Measurements from ENCODE around the gene MORN4. TPM values are rescaled to one million over a fixed set of nuclear protein-coding genes. Genes with fewer than 3 reads are reported as not detected.

The MORN4 gene
- 1 to 10 TPM; 2.7 to 3.1 TPM for total RNA-seq
- polyA plus RNA-seq: 1.7 TPM

DNA sequence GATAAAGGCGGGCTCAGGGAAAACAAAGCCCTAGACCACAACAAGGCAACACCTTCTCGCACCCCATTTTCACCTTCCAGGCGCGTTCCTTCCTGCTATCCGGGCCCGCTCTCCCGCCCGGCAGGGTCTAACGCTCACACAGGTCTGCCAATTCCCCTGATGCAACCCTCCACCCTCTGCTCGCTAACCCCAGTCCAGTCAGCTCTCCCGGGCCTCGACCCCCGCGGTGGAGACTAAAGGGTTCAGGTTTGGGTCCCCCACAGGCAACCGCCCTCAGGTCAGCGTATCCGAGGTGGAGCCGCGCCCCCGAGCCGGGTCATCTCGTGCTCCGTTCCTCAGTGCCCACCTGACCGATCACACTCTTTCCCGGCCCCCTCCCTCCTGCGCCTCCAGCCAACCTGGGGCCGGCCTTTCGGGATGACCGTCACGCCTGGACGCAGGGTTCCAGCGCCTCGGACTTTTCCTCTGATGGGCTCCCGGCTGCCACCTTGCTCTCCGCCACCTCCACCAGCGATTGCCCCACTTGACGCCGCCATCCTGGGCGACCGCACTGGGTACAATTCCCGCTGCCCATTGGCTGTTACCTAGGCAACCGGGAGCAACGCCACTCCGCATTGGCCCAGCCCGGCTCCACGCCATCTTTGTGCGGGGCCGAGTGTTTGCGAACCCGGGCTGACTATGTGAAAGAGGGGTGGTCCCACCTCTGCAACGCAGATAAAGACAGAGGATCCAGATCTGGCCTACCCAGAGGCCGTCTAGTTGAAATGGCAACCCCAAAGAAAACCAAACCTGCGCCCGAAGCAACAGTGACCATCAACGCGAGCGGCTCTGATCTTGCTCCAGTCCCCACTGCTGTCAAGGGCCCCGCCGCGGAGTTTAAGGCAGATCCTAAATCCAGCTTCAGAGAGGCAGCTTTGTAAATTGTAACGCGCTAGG, at the start of gene MORN4:
MORN4 (minus strand) TSS at position 552 of the 936 bp plus-strand sequence. CDS start 13,847 bp downstream, outside the sequence.
- Histone ChIP-seq H3K4me1 (ENCODE audit: insufficient read depth, low read length) (peaks cover 6% of the 10 kb centered on the region), H3K27me3 (ENCODE audit: insufficient read depth, low read length, poor library complexity, severe bottlenecking) (no peaks in the 10 kb centered on the region), H3K4me3 (ENCODE audit: low read length) (peak within 1 kb of the TSS; percentile 68), H3K9me3 (ENCODE audit: low read length) (no peaks in the 10 kb centered on the region), H3K27ac (ENCODE audit: low read depth, low read length) (peak within 1 kb of the TSS; percentile 25), H3K36me3 (ENCODE audit: insufficient read depth, low read length) (no peaks in the 10 kb centered on the region)
- POLR2A ChIA-PET: no interaction called here
- H3K9me3 Mint-ChIP-seq: no peaks in the 10 kb centered on the region
- H3K27ac Mint-ChIP-seq: peak within 1 kb of the TSS; percentile 70 to 95 (median 90)
- H3K4me1 Mint-ChIP-seq: peaks cover 14 to 17% (median 15%) of the 10 kb centered on the region in 3 donors
- CTCF ChIA-PET: no interaction called here
- H3K4me3 Mint-ChIP-seq: peak within 1 kb of the TSS; percentile 96 to 99 (median 98)
- peak; percentile 85 to 95 (median 89) for DNase-seq
- peaks cover 0 to 3% of the 10 kb centered on the region in 2 donors for H3K27me3 Mint-ChIP-seq
- H3K36me3 Mint-ChIP-seq: peaks cover 0 to 8% (median 3%) of the 10 kb centered on the region in 3 donors

DNA sequence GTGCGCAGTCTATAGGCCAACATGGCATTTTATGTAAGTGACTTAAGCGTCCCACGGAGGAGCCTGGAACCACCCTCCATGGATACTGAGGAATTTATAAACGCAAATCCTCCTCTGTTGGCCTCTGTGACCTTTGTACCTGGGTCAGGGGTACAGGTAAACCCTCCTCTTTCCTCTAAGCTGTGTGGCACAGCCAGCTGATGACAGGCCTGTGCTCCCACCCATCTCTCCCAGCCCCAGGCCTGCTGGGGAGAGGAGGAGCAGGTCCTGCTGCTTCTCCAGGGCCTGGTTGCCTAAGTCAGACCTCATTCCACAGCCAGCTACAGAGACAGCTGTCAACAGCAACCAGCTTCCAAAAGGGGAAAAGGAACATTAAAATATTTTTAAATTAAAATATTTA, 48.7 kb upstream of the MORN4 start:
- Histone ChIP-seq H3K4me3 (ENCODE audit: low read length) (no peak overlapping the region), H3K27ac (ENCODE audit: low read depth, low read length) (no peak overlapping the region), H3K27me3 (ENCODE audit: insufficient read depth, low read length, poor library complexity, severe bottlenecking) (no peaks in the 10 kb centered on the region), H3K36me3 (ENCODE audit: insufficient read depth, low read length) (no peaks in the 10 kb centered on the region), H3K4me1 (ENCODE audit: insufficient read depth, low read length) (peaks cover 18% of the 10 kb centered on the region), H3K9me3 (ENCODE audit: low read length) (no peaks in the 10 kb centered on the region)
- Mint-ChIP-seq H3K27ac (no peak overlapping the region), H3K9me3 (no peaks in the 10 kb centered on the region), H3K36me3 (peaks cover 0 to 8% (median 0%) of the 10 kb centered on the region in 3 donors), H3K4me1 (peaks cover 6 to 22% (median 14%) of the 10 kb centered on the region in 3 donors), H3K4me3 (no peak overlapping the region), H3K27me3 (no peaks in the 10 kb centered on the region)
- no peak for DNase-seq
- ChIA-PET POLR2A (interaction anchor here (0.6 kb wide), 1 partner anchor 34 kb away, joined by 3 read pairs; no protein-coding TSS in a partner anchor), CTCF (interaction anchor here (1.1 to 2.8 kb wide), 2 partner anchors 20 to 53 kb away, joined by 3 to 14 read pairs; no protein-coding TSS in a partner anchor)

- no peak overlapping the region for H3K4me3 Mint-ChIP-seq
- Histone ChIP-seq H3K9me3 (ENCODE audit: low read length) (no peaks in the 10 kb centered on the region), H3K4me3 (ENCODE audit: low read length) (no peak overlapping the region), H3K4me1 (ENCODE audit: insufficient read depth, low read length) (no peaks in the 10 kb centered on the region), H3K36me3 (ENCODE audit: insufficient read depth, low read length) (peaks cover 1% of the 10 kb centered on the region), H3K27ac (ENCODE audit: low read depth, low read length) (no peak overlapping the region), H3K27me3 (ENCODE audit: insufficient read depth, low read length, poor library complexity, severe bottlenecking) (no peaks in the 10 kb centered on the region)
- H3K9me3 Mint-ChIP-seq: no peaks in the 10 kb centered on the region
- DNase-seq: no peak
- H3K36me3 Mint-ChIP-seq: peaks cover 2 to 26% (median 4%) of the 10 kb centered on the region in 3 donors
- peaks cover 0 to 4% (median 0%) of the 10 kb centered on the region in 3 donors for H3K4me1 Mint-ChIP-seq
- H3K27ac Mint-ChIP-seq: no peak overlapping the region
- CTCF ChIA-PET: interaction anchor here (1.2 to 7.4 kb wide), 3 partner anchors 20 to 53 kb away, joined by 3 to 119 read pairs (median 5); partner anchors contain the start of gene ZFYVE27
- H3K27me3 Mint-ChIP-seq: no peaks in the 10 kb centered on the region
- POLR2A ChIA-PET: no interaction called here
Observed at GRCh38 chr10:97679594-97679993, 46.3 kb upstream of the MORN4 start.

- ChIA-PET POLR2A (interaction anchor here (1.3 kb wide), 1 partner anchor 10 kb away, joined by 5 read pairs; the partner anchor contains the start of gene AVPI1), CTCF (interaction anchor here (0.9 to 7.4 kb wide), 13 partner anchors 9 to 175 kb away, joined by 3 to 119 read pairs (median 5); partner anchors contain the start of genes AVPI1, MARVELD1 and ZFYVE27)
- peak overlapping the region in 3 of 8 donors; percentile 10 to 72 (median 58) for H3K27ac Mint-ChIP-seq
- no peak overlapping the region for H3K27ac ChIP-seq (ENCODE audit: low read depth, low read length)
- no peaks in the 10 kb centered on the region for H3K9me3 ChIP-seq (ENCODE audit: low read length)
- H3K4me3 Mint-ChIP-seq: no peak overlapping the region
- H3K27me3 Mint-ChIP-seq: no peaks in the 10 kb centered on the region
- peaks cover 3 to 47% (median 7%) of the 10 kb centered on the region in 3 donors for H3K36me3 Mint-ChIP-seq
- no peaks in the 10 kb centered on the region for H3K27me3 ChIP-seq (ENCODE audit: insufficient read depth, low read length, poor library complexity, severe bottlenecking)
- no peaks in the 10 kb centered on the region for H3K4me1 ChIP-seq (ENCODE audit: insufficient read depth, low read length)
- peaks cover 15% of the 10 kb centered on the region for H3K36me3 ChIP-seq (ENCODE audit: insufficient read depth, low read length)
- H3K9me3 Mint-ChIP-seq: no peaks in the 10 kb centered on the region
- peak; percentile 21 to 62 (median 42) for DNase-seq
- H3K4me1 Mint-ChIP-seq: no peaks in the 10 kb centered on the region
- H3K4me3 ChIP-seq (ENCODE audit: low read length): no peak overlapping the region
Observed at GRCh38 chr10:97676770-97677581, 43.7 kb upstream of the MORN4 start.

- Mint-ChIP-seq H3K4me3 (no peak overlapping the region), H3K27ac (peak overlapping the region in 1 of 8 donors; percentile 42), H3K36me3 (peaks cover 3 to 56% (median 7%) of the 10 kb centered on the region in 3 donors), H3K27me3 (no peaks in the 10 kb centered on the region), H3K4me1 (no peaks in the 10 kb centered on the region), H3K9me3 (no peaks in the 10 kb centered on the region)
- CTCF ChIA-PET: interaction anchor here (0.9 to 7.4 kb wide), 8 partner anchors 9 to 77 kb away, joined by 3 to 119 read pairs (median 4); partner anchors contain the start of genes AVPI1, MARVELD1 and ZFYVE27
- peaks cover 15% of the 10 kb centered on the region for H3K36me3 ChIP-seq (ENCODE audit: insufficient read depth, low read length)
- DNase-seq: no peak
- no peak overlapping the region for H3K4me3 ChIP-seq (ENCODE audit: low read length)
- no peaks in the 10 kb centered on the region for H3K4me1 ChIP-seq (ENCODE audit: insufficient read depth, low read length)
- H3K9me3 ChIP-seq (ENCODE audit: low read length): no peaks in the 10 kb centered on the region
- POLR2A ChIA-PET: no interaction called here
- no peaks in the 10 kb centered on the region for H3K27me3 ChIP-seq (ENCODE audit: insufficient read depth, low read length, poor library complexity, severe bottlenecking)
- H3K27ac ChIP-seq (ENCODE audit: low read depth, low read length): no peak overlapping the region
Observed at GRCh38 chr10:97675222-97675621, 41.9 kb upstream of the MORN4 start.

DNA sequence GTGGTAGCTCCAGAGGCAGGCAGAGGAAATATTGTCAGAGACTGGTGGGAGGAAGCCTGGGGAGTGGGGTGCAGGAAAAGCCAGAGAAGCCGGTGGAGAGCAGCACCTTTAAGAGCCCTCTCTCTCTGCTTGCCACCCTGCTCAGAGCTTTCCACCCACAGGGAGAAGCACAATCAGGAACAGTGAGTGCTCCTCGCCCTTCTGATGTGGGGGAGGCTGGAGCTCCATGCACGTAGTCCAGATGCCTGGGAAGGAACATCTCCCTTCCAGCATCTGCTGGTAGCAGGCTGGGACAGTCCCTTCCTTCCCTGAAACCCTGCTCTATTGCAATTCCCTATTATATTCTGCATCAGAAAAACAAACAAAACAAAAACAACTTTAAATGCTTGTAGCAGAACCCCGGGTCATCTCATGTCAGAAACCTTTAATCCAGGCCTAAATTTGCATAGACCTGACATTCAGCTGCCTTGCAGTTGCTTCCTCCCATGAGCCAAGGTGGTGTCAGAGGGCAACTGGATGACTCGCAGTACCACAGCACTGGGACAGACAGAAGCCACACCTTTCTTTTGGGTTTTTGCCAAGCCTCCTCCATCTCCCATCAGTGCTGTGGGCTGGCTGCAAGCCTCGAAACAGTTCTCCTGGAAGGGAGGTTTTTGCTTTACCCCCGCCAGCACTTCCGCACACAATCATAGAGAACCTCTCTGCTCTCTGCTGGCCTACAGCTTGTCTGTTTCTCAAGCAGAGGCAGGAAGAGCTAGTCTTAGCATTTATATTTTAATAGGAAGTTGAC, 40.6 kb upstream of the MORN4 start:
- Mint-ChIP-seq H3K27ac (no peak overlapping the region), H3K4me3 (peak overlapping the region in 1 of 7 donors; percentile 18), H3K36me3 (peaks cover 4 to 61% (median 7%) of the 10 kb centered on the region in 3 donors), H3K27me3 (no peaks in the 10 kb centered on the region), H3K4me1 (no peaks in the 10 kb centered on the region), H3K9me3 (no peaks in the 10 kb centered on the region)
- ChIA-PET CTCF (interaction anchor here (1.3 to 7.4 kb wide), 2 partner anchors 28 to 59 kb away, joined by 4 to 119 read pairs; partner anchors contain the start of gene ZFYVE27), POLR2A (no interaction called here)
- H3K4me1 ChIP-seq (ENCODE audit: insufficient read depth, low read length): no peaks in the 10 kb centered on the region
- no peaks in the 10 kb centered on the region for H3K9me3 ChIP-seq (ENCODE audit: low read length)
- DNase-seq: no peak
- no peak overlapping the region for H3K27ac ChIP-seq (ENCODE audit: low read depth, low read length)
- no peak overlapping the region for H3K4me3 ChIP-seq (ENCODE audit: low read length)
- peaks cover 15% of the 10 kb centered on the region for H3K36me3 ChIP-seq (ENCODE audit: insufficient read depth, low read length)
- no peaks in the 10 kb centered on the region for H3K27me3 ChIP-seq (ENCODE audit: insufficient read depth, low read length, poor library complexity, severe bottlenecking)

GRCh38 chr10:97669571-97669970, 36.3 kb upstream of the MORN4 start:
- H3K9me3 ChIP-seq (ENCODE audit: low read length): no peaks in the 10 kb centered on the region
- POLR2A ChIA-PET: interaction anchor here (1.0 to 1.5 kb wide), 2 partner anchors 17 to 36 kb away, joined by 3 to 4 read pairs; partner anchors contain the start of gene AVPI1
- no peak for DNase-seq
- H3K9me3 Mint-ChIP-seq: no peaks in the 10 kb centered on the region
- H3K4me1 Mint-ChIP-seq: peaks cover 0 to 12% (median 4%) of the 10 kb centered on the region in 3 donors
- CTCF ChIA-PET: interaction anchor here (1.0 to 2.2 kb wide), 2 partner anchors 8 to 63 kb away, joined by 4 to 6 read pairs; no protein-coding TSS in a partner anchor
- H3K36me3 ChIP-seq (ENCODE audit: insufficient read depth, low read length): peaks cover 25% of the 10 kb centered on the region
- H3K4me3 Mint-ChIP-seq: no peak overlapping the region
- no peak overlapping the region for H3K27ac ChIP-seq (ENCODE audit: low read depth, low read length)
- no peak overlapping the region for H3K4me3 ChIP-seq (ENCODE audit: low read length)
- no peaks in the 10 kb centered on the region for H3K27me3 ChIP-seq (ENCODE audit: insufficient read depth, low read length, poor library complexity, severe bottlenecking)
- no peaks in the 10 kb centered on the region for H3K27me3 Mint-ChIP-seq
- peak overlapping the region in 4 of 8 donors; percentile 7 to 67 (median 42) for H3K27ac Mint-ChIP-seq
- H3K36me3 Mint-ChIP-seq: peaks cover 14 to 68% (median 16%) of the 10 kb centered on the region in 3 donors
- no peaks in the 10 kb centered on the region for H3K4me1 ChIP-seq (ENCODE audit: insufficient read depth, low read length)
